ENCODE measurements around the gene TCL1B. TPM values are rescaled to one million over a fixed set of nuclear protein-coding genes. Genes with fewer than 3 reads are reported as not detected.

TCL1B gene
- total RNA-seq, 4 donors from 2014 or later: not detected

GRCh38 chr14:95666450-95666849, 19.8 kb upstream of the TCL1B start:
- WGBS, 2 donors: 83% methylated on average over 5 of the region's 5 CpGs
- Histone ChIP-seq H3K4me3 (no peak overlapping the region), H3K36me3 (no peaks in the 10 kb centered on the region), H3K4me1 (no peaks in the 10 kb centered on the region), H3K27ac (no peak overlapping the region), H3K9me3 (no peaks in the 10 kb centered on the region), H3K27me3 (no peaks in the 10 kb centered on the region)
- TF ChIP-seq CTCF (IDR thresholded peaks at IDR 0.05) (no peak), EP300 (IDR thresholded peaks at IDR 0.05) (no peak), POLR2A (IDR thresholded peaks at IDR 0.05) (no peak)
- DNase-seq (ENCODE audit: low spot score in 2 of 2): no peak

GRCh38 chr14:95667249-95667693, 19.0 kb upstream of the TCL1B start:
- Histone ChIP-seq H3K36me3 (no peaks in the 10 kb centered on the region), H3K9me3 (no peaks in the 10 kb centered on the region), H3K4me1 (no peaks in the 10 kb centered on the region), H3K27me3 (no peaks in the 10 kb centered on the region), H3K27ac (no peak overlapping the region), H3K4me3 (no peak overlapping the region)
- TF ChIP-seq CTCF (IDR thresholded peaks at IDR 0.05) (no peak), EP300 (IDR thresholded peaks at IDR 0.05) (no peak), POLR2A (IDR thresholded peaks at IDR 0.05) (no peak)
- 19 to 26% methylated on average over 2 to 3 of the region's 3 CpGs for WGBS, 2 donors
- DNase-seq (ENCODE audit: low spot score in 2 of 2): no peak

- 75% methylated on average over 10 of the region's 10 CpGs for WGBS, 2 donors
- H3K36me3 ChIP-seq: no peaks in the 10 kb centered on the region
- H3K4me3 ChIP-seq: no peak overlapping the region
- no peak overlapping the region for H3K27ac ChIP-seq
- H3K27me3 ChIP-seq: no peaks in the 10 kb centered on the region
- TF ChIP-seq POLR2A (IDR thresholded peaks at IDR 0.05): no peak
- no peaks in the 10 kb centered on the region for H3K9me3 ChIP-seq
- H3K4me1 ChIP-seq: no peaks in the 10 kb centered on the region
- no peak for DNase-seq (ENCODE audit: low spot score in 2 of 2)
Measured at GRCh38 chr14:95668235-95668772, 17.9 kb upstream of the TCL1B start.

GRCh38 chr14:95674613-95675012, 11.6 kb upstream of the TCL1B start:
- no peak for DNase-seq (ENCODE audit: low spot score in 2 of 2)
- H3K9me3 ChIP-seq: peaks cover 0 to 19% (median 0%) of the 10 kb centered on the region in 4 donors
- WGBS, 2 donors: 88 to 97% methylated on average over 4 of the region's 4 CpGs
- no peaks in the 10 kb centered on the region for H3K27me3 ChIP-seq
- no peak overlapping the region for H3K4me3 ChIP-seq
- H3K27ac ChIP-seq: no peak overlapping the region
- no peaks in the 10 kb centered on the region for H3K36me3 ChIP-seq
- H3K4me1 ChIP-seq: no peaks in the 10 kb centered on the region
- TF ChIP-seq POLR2A (IDR thresholded peaks at IDR 0.05) (no peak), CTCF (IDR thresholded peaks at IDR 0.05) (no peak), EP300 (IDR thresholded peaks at IDR 0.05) (no peak)

GRCh38 chr14:95675486-95675885, 10.7 kb upstream of the TCL1B start:
- 47 to 51% methylated on average over 4 of the region's 4 CpGs for WGBS, 2 donors
- H3K4me3 ChIP-seq: no peak overlapping the region
- no peaks in the 10 kb centered on the region for H3K4me1 ChIP-seq
- H3K9me3 ChIP-seq: peaks cover 0 to 19% (median 0%) of the 10 kb centered on the region in 4 donors
- TF ChIP-seq EP300 (IDR thresholded peaks at IDR 0.05): no peak
- no peak for TF ChIP-seq CTCF (IDR thresholded peaks at IDR 0.05)
- no peak for TF ChIP-seq POLR2A (IDR thresholded peaks at IDR 0.05)
- no peaks in the 10 kb centered on the region for H3K36me3 ChIP-seq
- no peak overlapping the region for H3K27ac ChIP-seq
- no peak for DNase-seq (ENCODE audit: low spot score in 2 of 2)
- H3K27me3 ChIP-seq: no peaks in the 10 kb centered on the region
